Activated naive CD4-positive, alpha-beta T cell treated with anti-CD3 and anti-CD28 coated beads, Interleukin-2, amount 50 U/mL, for 16 hours (primary cell): ENCODE measurements around the gene TECPR1.
A peak's percentile ranks its signal among the peaks of the same experiment; 100 is the strongest.

Experiments used
- DNase-seq: peaks from one replicate; pipeline ENCODE4 v3.0.0-alpha.2; 2020

The TECPR1 gene

GRCh38 chr7:98187138-98187502 is 64.9 kb downstream of the TECPR1 start:
- DNase-seq, result no peak

GRCh38 chr7:98186452-98187137 is 65.4 kb downstream of the TECPR1 start:
- no peak for DNase-seq

- DNase-seq, result no peak
These were observed 66.9 kb downstream of the TECPR1 start for GRCh38 chr7:98185101-98185500.

GRCh38 chr7:98180751-98181150 is 71.3 kb downstream of the TECPR1 start:
- no peak for DNase-seq

DNA sequence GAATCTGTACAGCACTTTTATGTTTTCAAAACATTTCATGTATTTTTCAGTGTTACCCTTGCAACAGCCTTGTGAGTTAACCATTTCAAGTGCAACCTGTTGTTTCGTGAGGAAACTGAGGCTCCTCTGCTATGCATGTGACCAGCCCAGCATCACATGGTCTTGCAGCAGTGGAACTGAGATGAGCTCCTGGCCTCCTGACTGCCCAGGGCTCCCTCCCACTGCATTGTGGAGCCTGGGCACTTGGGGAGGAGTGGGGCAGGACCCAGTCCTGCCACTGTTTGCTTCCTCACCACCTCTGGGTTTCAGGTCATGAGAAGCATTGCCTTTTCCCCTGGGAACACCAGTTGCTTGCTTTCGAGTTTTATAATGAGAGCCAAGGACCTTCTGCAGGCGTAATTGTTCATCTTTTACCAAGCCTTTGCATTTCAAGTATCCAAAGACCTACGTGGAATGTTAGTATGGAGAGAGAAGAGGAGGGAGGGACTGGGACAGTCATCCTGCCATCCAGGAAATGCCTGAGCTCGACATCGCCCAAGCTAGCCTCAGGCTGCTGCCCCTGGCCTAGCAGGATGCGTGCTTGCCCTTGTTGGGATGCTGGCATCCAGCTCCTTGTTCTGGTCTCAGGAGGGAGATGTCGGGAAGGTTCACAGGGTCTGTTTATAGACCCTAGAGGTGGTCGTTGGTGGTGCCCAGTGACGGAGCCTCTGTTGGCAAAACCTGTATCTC is 73.1 kb downstream of the TECPR1 start:
- no peak for DNase-seq

DNA sequence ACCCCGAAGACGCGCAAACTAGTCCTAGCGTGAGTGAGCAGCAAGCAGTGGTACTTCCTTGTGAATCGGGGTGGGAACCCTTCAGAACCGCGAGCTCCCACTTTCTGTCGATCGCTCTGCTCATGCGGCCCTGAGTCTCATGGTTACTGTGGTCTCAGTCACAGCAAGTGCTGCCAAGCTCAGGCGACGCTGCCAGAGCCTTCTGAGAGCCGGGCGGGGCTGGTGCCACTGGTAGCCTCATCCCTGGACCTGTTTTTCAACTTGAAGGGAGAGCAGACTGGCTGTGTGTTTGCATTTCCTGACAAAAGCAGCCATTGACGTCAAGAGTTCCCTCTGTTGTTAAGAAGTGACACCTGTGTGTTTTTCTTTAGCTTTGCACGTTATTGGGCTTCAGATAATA is 73.7 kb downstream of the TECPR1 start:
- no peak for DNase-seq

GRCh38 chr7:98177553-98177952 is 74.5 kb downstream of the TECPR1 start:
- DNase-seq, result no peak

DNA sequence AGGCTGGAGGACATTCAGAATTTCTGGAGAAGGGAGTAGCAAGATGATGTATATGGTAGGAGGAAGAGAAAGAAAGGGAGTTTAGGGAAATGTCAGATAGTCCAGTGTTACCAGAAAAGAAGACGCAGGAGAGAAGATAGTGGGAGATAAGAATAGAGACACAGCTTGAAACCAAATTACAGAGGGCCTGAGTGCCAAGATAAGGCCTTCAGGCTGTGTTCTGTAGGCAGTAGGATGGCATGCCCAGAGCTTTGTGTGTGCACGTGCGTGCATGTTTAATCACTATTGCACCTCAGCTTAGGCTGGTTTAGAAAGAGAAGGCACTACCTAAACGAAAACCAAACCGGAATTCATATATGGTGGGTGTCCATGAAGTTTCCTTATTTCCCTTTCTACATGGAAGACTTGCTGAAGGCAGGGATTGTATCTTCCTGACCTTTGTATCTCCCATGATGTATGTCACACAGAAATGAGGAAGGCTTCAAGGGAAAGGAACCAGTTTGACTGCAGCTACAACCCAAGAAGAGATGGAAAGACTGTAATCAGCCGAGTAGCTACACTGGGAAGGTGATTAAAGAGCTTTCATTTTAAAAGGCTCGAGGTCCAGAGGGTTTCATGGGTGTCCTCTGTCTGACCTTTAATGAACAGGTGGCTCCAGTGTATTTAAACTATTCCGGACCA is 76.6 kb downstream of the TECPR1 start:
- no peak for DNase-seq

GRCh38 chr7:98174334-98175259 is 77.4 kb downstream of the TECPR1 start:
- no peak for DNase-seq

DNA sequence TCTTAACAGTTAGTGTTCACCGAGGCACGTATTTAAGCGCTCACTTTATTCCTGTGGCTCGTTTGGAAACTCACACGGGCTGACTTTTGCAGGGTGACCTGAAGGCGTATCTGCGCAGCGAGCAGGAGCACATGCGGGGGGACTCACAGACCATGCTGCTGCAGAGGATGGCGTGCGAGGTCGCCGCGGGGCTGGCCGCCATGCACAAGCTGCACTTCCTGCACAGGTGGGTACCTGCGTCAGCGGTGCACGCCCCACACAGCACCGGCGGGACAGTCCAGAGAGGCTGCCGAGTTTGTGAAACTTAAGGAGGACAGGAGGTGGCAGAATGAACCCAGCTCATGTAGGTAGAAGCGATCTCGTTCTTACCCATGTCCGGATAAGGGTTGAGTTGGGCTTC is 80.6 kb downstream of the TECPR1 start:
- no peak for DNase-seq

- no peak for DNase-seq
These were observed 81.1 kb downstream of the TECPR1 start for GRCh38 chr7:98170966-98171365.

DNA sequence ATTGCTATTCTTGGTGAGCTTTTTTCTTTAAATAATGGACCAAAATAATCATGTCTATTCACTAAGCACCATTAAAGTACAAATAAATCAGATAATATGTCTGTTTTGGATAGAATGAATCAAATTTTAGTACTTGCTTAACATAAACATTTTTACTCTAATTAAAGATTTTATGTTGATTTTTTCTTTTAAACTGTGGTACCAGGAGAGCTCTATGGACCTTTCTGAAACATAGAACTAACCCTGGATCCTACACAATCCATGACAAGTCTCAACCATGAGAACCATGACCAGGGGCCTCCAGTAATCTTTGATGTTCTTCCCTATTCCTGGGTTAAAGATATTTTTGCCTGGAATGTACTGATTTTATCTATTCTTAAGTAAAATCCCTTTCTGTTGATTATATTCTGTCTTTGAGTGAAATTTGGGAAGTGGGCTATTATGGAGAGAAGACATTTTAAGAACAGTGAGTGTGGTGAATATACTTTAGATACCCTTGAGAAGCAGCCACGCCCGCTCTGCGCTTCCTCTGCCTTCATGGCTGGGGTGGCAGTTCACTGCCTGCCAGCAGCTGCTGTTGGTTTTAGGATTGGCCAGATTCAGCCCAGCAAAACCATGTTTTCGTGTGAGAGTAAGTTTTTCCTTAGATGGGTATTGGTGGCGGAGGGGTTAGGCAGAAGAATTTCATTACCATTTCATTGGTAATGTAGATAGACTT is 83.0 kb downstream of the TECPR1 start:
- no peak for DNase-seq

DNA sequence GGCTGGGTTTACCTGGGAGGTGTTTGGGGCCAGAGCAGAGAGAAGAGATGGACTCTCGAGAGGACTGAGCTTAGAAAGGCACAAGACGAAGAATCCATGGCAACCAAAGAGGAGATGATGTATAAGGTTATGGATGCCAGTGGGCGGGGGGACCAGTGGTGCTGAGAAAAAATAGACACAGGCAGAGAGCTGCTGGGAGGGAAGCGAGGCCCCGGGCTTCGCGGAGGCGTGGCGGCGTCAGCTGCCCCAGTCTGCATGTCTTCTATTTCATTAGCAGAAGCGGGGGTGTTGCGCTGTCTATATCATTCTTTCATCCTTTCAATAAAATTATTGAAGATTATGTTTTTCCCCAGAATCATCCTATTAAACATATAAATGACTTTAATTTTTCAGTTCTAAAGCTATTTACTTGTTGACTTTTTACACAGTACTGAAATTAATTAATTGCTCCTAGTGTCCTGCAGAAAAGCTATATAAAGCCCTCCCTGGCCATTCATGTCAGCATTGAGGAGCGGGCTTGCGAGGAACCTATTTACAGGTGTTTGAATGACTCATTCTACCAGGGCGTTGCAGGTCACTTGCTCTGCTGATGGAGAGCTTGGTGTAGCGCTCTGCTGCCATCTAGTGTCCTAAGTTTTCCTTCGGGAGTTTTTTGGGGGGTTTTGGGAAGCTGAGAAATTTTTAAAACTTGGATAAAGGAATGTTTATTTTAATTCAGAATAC is 83.7 kb downstream of the TECPR1 start:
- peak; percentile 58 for DNase-seq

GRCh38 chr7:98167653-98168052 is 84.4 kb downstream of the TECPR1 start:
- no peak for DNase-seq

- no peak for DNase-seq
These were observed 85.4 kb downstream of the TECPR1 start for GRCh38 chr7:98166668-98166970.

DNA sequence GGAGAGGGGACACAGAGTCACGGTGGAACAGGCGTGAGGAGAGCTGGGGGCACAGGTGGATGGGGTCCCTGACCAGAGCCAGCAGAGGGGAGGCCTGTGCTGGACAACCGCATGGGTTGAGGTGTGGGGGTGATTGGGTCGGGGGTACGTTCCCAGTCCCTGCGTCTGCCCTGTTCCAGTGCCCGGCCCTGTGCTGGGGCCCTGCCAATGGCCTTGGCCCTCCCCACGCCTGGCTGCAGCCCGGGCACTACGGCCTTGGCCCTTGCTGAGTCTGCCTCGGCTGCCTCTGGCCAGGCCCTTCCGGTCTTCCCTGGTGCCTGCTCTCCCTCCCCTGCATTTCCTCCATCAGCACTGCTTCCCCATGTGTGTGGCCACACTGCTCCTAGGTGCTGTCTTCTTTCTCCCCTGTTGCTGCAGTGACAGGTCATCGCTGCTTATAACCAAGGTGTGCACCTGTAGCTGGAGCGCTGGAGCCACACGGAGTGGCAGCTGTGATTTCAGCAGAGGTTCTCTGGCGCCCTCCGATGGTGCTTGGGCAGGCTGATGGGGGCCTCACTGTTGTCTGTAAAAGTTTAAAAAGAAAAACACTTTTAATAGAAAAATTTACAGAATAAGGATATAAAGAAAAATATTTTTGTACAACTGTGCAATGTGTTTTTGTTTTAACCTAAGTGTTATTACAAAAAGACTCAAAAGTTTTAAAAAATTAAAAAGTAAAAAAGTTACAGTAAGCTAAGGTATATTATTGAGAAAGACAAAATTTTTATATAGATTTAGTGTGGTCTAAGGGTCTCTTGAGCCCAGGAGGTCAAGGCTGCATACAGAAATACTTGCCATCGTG is 86.0 kb downstream of the TECPR1 start:
- DNase-seq, result peak; percentile 58
